GM19395 (cell line): Measurements from ENCODE around the gene GPC5.

ENCODE experiments used
- ATAC-seq: cut with Tn5 transposase; IDR thresholded peaks from one replicate; pipeline ENCODE4 v1.9.1; 2021; ENCODE audit warnings: mild to moderate bottlenecking, moderate library complexity; ENCODE audit not compliant: unreplicated experiment

Gene GPC5

DNA sequence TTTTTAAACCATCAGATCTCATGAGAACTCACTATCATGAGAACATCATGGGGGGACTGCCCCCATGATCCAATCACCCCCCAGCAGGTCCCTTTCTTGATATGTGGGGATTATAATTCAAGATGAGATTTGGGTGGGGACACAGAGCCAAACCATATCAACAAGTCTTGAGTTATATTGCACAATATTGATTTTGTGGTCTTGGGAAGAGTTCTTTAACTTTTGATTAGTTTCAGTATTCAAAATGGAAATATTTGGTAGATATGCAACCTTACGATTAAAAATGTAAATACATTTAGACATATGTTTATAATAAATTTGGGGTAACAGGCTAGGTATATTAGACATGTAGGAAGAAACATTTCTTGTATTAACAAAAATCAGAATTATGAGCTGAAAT lies 188.2 kb downstream of the GPC5 start:
- no peak for ATAC-seq

DNA sequence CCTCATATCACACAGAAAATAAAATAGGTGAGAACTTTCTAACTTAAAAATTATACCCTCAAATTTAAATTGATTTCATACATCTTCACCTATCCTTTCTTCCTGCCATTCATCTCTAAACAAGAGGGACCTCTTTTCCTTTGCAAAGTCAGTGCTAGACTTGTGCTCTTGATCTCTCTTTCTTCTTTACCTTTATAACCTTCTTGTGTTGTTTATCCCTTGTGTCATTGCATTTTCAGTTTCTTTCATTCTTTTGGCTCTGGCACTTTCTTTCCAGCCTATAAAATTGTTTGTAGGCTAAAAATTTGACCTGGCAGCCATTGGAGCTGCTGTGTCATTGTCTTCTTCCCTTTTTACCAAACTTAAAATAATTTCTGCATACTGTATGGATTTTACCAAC lies 190.1 kb downstream of the GPC5 start:
- no peak for ATAC-seq

DNA sequence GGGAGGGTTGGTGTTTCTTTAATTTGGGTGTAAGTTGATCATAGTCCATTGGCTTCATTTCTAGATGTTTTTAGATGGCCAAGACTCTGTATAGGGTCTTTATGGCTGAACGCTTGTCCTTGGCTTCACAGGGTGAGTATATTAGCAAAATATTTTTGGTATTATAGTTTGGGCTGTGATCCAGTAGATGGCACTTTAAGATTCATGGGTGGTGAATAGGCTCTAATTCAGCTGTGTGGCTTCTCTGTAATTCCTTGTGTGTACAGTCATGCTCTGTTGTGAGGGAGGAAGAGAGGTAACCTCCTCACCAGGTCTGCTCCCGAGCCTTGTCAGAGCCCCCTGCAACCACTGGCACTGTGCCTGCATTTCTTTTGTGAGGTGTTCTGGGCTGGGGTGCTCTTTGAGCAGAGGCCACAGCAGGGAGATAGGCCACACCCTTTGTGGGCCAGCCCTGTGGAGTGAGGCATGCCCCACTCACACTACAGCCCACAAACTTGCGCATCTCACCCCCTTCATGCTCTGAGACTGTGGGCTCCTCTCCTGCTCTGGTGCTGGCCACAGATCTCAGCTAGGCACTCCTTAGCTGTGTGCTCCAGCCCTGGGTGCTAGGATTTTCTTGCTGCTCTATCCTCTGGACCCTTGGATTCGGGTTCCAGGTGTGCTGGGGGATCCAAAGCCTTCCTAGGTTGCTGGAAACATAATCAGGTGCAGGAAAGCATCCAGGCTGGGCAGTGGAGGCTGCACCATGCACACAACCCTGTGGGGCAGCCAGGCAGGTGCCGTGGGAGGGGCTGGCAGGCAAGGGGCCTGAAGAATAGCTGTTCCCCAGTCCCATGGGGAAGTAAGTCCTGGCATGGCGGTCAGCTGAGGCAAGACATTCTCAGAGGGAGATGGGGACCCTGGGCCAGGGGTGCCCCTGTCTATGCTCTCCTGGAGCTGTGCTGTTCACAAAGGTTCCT lies 193.9 kb downstream of the GPC5 start:
- ATAC-seq: no peak

DNA sequence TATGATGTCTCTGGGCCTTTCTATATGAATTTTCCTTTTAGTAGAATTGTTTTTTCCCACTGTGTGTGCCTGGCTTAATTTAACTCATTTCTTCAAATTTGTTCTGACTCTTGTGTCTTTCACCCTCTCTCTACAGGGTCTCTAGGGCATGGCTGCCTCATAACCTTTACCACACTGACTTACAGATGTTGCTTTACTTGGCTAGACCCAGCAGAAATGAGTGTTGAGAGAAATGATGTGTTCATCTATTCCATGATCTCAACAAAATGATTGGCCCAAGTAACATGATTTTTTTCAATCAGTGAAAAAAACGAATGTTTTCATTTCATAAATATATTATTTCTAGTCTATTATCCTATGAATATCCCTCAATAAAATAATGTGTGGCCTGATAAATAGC lies 195.0 kb downstream of the GPC5 start:
- ATAC-seq: no peak

DNA sequence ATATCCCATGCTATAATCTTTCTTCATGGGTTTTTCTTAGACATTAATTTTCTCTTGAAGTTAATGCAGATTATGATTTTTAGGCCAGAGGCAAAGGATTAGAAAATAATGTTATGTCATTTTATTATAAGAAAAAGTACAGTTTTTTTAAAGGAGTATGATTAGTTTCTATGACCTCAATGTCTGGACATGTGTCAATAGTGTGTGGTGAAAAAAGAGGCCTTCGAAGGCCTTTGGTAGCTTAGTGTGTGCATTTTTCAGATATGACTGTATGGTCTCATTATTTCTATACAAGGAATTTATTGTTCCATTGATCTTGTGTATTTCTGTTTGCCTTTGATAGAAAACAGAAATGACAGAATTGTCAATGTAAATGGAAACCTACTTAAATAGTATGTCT lies 195.6 kb downstream of the GPC5 start:
- ATAC-seq: no peak

DNA sequence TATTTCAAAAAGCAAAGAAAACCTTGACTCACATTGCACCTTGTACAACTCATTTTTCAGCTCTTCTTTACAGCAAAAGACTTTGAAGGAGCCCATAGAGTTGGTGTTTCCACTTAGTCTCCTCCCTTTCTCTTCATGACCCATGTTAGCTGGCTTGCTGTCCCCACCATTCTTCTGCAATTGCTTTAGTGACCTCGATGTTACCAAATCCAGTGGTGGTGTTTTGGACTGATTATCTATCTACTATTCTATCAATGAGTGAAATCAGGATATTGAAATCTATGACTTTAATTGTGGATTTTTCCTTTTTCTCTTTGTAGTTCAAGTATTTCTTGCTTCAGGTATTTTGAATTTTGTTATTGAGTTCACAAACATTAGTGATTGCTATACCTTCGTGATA lies 197.3 kb downstream of the GPC5 start:
- no peak for ATAC-seq

DNA sequence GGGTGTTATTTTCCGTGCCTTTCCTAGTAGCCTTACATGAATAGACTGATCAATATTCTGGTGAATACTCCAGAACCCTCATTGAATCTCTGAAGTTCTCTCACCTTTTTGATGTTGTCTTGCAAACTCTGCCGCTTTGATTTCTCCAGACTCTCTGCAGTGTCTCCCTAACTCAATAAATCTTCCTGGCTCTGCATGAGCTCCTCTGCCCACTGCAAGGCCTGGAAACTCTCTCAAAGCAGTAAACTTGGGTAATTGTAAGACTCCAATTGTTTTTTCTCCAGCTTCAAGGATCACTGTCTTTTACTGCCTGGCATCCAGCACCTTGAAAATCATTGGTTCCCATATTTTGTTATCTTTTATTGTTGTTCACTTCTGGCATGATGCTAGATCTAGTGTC lies 198.4 kb downstream of the GPC5 start:
- ATAC-seq: no peak

DNA sequence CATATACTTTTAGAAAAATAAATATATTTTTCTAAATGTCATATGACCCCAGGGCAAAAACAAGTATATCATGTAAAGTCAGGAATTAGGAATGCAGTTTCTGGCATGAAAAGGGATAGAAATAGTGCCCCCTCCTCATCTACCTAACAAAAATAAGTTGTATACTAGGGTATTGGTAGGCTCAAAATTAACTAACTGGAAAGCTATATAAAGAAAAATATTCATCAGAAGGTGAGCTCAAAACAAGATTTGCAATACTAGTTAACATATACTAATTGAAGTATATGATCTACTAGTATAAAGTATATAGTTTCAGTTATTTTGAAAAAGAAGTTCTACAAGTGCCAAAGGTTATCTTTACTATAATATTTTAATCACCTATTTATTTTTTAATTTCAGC lies 200.2 kb downstream of the GPC5 start:
- no peak for ATAC-seq

DNA sequence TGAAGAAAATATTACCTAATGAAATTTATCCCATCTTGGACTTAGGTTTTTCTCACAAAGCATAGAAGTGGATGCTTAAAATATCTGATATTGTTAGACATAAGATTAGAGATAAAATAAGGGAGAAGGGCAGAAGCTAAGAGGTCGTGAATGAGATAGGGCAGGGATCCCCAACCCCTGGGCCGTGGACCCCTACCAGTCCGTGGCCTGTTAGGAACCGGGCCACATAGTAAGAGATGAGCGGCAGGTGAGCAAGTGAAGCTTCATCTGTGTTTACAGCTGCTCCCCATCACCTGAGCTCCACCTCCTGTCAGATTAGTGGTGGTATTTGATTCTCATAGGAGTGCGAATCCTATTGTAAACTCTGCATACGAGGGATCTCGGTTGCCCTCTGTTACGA lies 202.9 kb downstream of the GPC5 start:
- ATAC-seq: no peak

DNA sequence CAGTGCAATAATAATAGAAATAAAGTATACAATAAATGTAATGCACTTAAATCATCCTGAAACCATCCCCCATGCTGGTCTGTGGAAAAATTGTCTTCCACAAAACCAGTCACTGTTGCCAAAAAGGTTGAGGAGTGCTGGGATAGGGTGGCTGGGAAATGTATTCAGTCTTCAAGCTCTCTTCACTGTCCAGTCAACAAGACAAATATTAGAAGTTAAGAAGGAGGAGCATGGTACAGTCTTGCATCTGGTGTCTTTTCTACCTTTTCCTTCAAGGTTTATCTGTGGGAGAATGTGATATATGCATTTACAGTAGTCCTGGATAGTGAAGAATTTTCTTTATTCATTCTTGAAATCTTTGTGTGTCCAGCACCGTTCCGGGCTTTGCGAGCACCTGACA lies 203.4 kb downstream of the GPC5 start:
- ATAC-seq: no peak

DNA sequence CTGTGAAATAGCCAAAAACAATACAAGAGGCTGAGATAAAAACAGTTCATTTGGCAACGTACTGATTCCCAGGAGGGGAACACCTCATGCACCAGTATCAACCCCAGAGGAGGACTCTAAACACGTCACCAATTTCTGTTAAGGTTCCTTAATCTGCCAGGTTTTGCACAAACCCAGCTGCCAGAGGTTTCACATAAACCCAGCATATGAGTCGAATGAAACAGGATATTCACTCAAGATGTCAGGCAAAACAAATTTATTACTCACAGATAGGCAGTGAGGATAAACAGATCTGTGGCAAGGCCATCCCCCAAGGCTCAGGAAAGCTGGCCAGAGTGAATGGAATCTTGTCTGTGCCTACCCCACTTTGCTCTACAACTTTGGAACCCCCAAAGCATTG lies 210.9 kb downstream of the GPC5 start:
- no peak for ATAC-seq

DNA sequence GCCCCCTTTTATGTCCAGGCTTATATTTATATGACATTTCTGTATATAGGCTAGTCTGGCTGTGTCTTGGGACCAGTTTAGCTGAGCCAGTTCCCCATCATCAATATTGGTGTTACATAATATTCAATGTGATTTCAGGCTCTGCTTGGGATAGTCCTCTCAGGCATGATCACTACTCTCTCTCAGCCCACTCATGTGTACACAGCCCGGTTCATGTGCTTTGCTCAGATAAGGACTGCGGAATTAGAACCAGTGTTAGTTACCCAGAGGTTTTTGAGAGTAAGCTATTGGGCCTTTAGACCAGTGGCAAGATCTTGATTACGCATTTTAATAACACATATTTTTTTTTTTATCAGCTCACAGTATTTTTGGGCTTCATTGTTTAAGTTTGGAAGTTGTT lies 219.9 kb downstream of the GPC5 start:
- no peak for ATAC-seq

DNA sequence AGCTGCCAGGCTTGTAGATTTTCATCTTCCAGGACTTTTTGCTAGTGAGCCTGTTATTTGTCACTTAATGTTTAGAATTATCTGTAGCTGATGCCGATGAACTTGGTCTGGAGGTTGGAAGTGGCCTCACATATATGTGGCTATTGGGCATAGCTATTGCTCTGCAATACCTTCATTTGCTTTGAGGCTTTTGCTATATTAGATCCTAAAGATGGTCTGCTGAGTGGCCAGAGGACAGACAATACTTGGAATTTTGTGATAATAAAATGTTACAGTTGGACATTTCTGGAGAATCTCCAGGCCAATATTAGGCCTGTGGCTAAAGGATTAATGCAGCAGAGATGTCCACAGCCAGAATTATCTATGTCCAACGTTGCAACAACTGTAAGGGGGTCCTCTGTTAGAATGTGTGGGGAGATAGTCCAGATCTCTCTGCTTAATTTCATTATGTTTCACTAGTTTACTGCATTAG lies 222.3 kb downstream of the GPC5 start:
- ATAC-seq: no peak

DNA sequence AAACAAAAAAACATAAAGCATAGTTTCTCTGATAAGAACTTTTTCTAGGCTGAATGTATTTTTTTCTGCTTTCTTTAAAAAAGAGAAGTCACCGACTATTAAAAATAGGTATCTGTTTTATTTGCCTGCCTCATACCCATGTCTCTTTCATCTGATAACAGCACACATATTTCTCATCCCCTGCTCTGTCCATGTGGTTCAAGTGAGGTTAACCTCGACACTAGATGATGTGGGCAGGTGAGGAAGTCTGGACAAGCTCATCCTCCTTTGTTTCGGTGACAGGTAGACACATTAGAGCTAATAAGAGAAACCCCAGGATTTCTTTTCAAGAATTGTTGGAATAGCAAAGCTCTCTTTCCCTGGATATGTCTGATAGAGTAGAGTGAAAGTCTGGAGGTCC lies 222.7 kb downstream of the GPC5 start:
- no peak for ATAC-seq

DNA sequence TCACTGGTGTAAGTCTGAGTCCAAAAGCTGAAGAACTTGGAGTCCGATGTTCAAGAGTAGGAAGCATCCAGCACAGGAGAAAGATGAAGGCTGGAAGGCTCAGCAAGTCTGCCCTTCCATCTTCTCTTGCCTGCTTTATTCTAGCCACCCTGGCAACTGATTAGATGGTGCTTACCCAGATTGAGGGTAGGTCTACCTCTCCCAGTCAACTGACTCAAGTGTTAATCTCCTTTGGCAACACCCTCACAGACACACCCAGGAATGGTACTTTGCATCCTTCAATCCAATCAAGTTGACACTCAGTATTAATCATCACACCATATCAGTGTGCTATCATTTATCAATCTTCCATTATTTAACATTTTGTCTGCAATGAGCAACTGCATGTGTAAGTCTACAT lies 223.5 kb downstream of the GPC5 start:
- no peak for ATAC-seq

DNA sequence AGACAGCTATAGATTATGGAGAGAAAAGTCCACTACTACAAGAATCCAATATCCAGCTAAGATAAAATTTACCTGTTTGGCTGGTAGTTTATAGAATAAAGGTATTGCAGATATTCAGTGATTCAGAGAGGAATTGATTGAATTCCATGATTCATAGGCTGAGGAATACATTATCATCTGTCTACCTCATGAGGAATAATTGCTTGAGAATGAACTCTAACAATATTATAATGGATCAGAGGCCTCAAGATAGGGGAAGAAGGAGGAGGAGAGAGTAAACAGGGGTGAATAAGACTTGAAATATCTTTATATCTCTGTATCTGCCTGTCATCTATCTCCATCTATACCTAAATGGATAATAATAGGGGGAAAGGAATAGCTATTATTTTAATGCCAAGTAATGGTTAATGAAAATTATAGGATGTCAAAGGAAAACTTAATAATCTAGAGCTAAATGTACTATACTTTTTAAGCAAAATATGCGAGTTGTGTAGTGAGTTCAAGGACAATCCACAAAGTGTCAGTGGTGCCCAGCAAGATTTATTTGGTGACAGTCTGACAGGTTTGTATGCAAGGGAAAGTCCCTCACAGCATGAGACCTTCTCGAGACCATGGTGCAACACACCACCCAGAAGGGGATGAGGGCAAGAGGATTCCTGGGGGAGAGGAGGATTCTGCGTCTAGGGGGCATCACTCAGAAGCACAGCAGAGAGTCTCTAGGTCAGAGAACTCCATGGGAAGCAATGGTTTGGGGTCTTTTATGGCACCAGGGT lies 224.5 kb downstream of the GPC5 start:
- ATAC-seq: no peak

DNA sequence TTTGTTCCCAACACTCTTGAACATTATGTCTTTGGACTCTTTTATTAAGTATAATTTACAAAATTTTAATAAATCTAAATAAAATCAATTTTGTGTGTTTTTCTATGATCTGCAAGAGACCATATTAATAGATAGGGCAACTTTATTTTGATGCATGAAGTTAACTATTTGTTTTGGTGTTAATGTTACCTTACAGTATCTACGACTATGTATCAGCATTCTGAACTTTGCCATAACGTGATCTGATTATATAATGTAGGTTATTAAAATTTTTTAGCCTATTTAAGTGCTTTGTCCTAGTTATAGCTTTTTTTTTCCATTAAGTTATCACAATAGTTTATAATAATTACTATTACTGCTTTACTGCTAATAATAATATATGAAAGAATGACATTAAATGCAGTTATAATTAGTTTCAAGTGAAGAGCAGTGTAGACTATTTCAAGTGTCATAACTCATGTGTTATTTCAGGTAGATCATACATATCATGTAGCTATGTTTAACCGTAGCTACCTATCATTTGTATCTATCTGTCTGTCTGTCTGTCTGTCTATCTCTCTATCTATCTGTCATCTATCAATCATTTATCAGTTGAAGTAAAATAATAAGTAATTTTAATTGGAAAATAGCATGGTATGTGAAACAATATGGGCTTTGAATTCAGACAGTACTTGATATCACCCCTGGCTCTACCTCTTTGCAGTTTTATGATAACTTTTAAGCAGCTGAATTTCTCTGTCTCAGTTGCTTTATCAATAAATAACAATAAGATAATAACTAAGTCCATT lies 229.7 kb downstream of the GPC5 start:
- no peak for ATAC-seq

DNA sequence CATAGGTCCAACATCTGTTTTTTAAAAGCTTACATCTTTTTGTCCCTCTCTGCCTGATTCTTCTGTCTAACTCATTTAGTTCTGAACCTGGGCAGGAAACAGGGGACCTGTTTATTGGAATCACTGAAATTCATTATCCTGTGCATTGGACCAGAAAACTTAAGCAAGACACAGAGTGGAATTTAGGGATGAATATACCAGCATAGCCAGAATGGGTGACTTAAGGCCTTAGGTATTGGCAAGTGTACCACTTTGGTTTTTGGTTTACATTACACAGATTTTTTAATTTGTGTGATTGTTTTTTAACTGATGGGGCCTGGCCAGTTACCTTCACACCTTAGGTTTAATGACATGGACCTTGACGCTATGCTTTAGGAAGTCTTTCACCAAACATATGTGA lies 232.5 kb downstream of the GPC5 start:
- ATAC-seq: no peak

DNA sequence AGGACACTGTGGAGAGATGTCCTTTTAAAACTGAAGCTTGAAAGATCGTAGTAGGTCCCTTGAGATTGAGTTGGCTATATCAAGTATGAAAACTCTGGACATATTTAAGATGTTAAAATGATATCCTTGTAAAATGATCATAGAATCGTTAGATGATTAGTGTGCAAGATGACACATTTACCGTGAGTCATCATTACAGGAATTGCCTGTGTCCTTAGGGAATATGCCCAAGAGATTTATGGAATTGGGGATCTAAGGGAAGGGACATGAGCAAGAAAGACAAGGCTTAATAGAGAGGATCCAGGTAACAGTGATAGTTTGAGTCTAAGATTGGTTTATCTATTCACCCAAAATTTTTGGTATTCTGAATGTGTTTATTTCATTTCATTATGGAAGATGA lies 233.7 kb downstream of the GPC5 start:
- no peak for ATAC-seq

DNA sequence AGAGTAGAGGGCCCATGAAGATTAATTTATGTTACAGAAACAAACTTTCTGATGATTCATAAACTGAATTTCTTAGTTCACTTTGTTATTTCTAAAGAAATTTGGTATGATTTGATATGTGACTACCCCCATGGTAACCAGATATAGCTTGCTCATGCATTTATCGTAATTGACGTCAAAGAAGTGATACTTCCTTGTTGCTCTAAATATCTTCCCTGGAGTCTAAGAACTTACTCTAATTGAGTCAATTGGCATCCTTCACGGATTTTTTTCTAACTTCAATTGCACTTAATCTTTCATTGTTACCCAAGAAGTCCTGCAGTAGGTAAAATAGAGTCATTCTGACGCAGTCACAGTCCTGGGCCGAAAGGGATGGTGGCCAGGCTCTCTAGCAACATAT lies 240.9 kb downstream of the GPC5 start:
- ATAC-seq: no peak

DNA sequence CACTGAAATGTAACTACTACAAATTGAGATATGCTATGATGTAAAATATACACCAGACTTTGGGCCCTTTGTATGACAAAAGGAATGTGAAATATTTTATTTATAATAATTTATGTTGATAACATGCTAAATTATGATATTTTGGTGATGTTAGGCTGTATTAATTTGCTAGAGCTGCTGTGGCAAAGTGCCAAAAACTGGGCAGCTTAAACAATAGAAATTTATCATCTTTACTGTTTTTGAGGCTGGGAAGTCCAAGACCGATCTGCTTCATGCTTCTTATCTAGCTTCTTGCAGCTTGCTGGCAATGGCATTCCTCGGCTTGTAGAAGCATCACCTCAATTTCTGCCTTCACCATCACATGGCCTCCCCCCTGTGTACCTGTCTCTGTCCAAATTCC lies 245.0 kb downstream of the GPC5 start:
- no peak for ATAC-seq
